Dedifferentiated amniotic fluid mesenchymal stem cell (primary cell): ENCODE results near the gene CARD14.

Experiments used
- DNase-seq: peaks from one replicate; pipeline ENCODE4 v3.0.0-alpha.2; 2016; ENCODE audit errors: extremely low spot score

CARD14 gene

DNA sequence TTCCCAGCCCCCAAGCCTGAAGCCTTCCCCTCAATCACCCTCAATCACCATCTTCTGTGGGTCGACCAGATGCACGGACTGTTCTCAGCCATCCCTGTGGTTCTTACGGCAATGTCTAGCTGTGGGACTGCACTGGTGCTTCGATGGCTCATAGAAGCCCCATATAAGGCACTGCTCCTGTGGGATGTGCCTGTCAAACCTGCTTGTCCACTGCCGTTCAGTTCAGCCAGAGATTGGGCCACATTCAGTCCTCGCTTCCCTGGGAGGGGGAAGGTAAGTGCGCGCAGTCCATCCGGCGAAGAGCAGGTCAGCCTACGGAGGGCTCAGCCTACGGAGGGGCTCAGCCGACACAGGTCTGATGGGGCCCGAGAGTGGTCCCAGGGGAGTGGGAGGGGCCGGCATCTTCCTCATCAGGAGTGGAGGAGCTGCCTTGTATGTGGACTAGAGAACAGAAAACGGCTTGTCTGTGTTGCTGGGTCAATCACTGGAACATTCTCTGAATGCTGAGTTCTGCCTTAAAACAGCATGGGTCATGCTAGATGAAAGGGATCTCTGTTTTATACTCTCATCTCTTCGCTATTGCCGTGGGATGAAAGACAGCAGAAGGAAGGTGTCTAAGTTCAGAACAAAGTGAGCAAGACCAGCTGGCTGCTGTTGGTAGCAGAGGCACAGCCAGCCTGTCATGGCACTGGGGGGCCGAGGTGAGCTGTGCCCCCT is at the start of gene CARD14:
Gene CARD14, plus strand, starts transcription at position 247 of the 717 bp plus-strand sequence. CDS start 11,409 bp downstream, outside the sequence.
- no peak for DNase-seq

DNA sequence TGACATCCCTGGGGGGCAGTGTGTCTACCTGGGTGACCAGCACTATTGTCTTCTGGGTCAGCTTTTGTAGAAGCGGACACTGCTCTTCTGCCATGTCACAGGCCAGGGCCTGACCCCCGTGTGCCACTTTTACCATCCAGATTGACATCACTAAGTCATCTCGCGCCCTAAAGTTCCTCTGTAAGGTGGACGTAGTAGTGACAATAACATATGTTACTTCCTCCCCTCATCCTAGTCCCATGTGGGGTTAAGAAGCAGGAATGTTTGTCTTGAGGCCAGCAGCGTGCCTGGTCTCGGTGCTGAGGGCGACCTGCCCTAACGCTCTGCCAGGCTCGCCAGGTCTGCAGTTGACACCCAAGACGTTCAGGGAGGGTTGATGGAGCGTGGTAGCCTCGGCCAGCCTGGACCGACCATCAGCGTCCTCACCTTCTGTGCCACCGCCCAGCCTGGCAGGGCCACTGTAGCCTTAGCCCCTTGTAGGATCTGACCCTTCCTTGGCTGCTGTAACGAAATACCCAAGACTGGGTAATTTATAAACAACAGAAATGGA is 47.7 kb upstream of the CARD14 start:
- DNase-seq = no peak

GRCh38 chr17:80122926-80123505 is 46.8 kb upstream of the CARD14 start:
- no peak for DNase-seq

DNA sequence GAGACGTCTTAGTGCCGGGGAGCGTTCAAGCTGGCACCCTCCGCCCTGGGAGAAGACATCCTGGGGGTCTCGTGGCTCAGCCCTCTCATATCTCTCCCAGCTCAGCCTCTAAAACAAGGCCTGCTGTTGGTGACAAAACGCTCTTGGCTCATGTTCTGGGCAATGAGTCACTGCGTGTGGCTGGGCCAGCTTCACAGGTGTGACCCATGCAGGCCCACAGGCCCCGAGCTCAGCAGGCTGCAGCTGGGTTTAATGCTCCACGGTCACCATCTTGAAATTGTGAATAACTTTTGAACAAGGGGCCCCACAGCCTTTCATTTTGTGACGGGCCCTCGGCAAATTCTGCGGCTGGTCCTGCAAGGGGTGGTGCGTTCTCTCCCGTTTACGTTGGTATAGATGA is 46.0 kb upstream of the CARD14 start:
- DNase-seq = no peak

DNA sequence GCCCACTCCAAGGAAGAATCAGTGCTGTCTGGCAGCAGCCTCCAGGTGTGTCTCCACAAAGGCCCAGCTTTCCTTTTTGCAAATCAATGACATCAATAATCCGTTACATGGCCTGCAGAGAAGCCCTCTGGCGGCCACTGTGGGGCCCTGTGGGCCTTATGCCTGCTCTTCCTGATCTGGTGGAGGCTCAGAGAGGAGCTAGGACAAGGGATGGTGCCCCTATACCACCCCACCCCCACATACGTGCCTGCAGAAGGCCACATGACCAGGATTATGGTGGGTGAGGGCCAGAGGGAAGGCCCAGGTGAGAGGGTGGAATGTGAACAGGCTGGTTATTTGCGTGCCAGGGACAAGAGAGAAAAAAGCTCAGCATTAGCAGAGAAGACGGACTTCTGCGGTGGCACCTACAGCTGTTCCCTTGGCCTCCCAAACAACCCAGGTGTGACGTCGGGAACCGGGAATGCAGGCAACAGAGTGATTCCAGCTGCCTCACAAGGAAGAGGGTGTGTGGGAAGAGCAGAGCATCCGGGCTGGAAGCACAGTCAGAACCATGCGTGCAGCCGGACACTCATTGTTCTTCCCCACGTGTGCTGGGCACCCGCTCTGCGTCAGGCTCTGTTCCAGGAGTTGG is 45.4 kb upstream of the CARD14 start:
- no peak for DNase-seq

DNA sequence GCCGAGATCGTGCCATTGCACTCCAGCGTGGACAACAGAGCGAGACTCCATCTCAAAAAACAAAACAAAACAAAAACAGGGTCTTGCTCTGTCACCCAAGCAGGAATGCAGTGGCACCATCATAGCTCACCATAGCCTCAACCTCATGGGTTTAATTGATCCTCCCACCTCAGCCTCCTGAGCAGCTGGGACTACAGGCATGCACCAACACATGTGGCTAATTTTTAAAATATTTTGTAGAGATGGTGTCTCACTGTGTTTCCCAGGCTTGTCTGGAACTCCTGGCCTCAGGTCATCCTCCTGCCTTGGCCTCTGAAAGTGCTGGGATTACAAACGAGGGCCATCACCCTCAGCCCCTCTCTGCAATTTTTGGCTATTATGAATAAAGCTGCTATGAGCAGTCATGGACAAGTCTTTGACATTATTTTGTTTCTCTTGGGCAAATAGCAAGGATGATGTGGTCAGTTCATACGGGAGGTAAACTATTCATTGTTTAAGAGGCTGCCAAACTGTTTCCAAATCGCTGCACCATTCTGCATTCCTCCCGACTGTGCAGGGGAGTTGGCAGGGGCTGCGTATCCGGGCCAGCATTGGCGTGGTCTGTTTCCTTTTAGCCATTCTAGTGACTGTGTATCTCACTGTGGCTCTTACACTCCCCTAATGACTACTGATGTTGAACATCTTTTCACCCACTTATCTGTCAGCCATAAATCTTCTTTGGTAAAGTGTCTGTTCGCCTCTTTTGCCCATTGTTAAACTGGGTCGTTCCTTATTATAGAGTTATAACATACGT is 44.0 kb upstream of the CARD14 start:
- DNase-seq = peak; percentile 45

DNA sequence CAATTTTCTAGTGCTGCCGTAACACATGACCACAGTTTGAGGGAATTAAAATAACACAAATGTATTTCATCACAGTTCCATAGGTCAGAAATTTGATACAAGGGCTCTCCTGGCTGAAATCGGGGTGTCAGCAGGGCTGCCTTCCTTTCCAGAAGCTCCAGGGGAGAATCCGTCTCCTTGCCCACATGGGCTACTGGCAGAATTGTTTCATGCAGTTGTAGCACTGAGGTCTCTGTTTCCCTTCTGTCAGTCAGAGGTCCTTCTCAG is 43.4 kb upstream of the CARD14 start:
- no peak for DNase-seq

DNA sequence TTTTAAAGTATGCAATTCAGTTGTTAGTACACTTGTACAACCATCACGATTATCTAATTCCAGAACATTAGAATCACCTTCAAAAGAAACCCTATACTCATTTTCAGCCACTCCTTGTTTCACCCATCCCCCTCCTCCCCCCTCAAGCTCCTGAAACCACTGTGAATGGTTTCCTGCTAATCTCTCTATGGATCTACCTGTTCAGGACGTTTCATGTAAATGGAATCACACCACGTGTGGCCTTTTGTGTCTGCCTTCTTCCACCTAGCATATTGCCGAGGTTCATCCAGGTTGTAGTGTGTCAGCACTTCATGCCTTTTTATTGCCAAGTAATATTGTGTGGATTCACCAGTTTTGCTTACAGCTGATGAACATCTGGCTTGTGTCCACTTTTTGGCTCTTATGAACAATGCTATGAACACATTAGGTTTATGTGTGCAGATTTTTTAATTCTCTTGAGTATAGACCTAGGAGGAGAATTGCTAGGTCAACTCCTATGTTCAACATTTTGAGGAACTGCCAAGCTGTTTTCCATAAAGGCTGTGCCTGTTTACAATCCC is 40.7 kb upstream of the CARD14 start:
- no peak for DNase-seq

GRCh38 chr17:80130992-80131391 is 38.8 kb upstream of the CARD14 start:
- no peak for DNase-seq

DNA sequence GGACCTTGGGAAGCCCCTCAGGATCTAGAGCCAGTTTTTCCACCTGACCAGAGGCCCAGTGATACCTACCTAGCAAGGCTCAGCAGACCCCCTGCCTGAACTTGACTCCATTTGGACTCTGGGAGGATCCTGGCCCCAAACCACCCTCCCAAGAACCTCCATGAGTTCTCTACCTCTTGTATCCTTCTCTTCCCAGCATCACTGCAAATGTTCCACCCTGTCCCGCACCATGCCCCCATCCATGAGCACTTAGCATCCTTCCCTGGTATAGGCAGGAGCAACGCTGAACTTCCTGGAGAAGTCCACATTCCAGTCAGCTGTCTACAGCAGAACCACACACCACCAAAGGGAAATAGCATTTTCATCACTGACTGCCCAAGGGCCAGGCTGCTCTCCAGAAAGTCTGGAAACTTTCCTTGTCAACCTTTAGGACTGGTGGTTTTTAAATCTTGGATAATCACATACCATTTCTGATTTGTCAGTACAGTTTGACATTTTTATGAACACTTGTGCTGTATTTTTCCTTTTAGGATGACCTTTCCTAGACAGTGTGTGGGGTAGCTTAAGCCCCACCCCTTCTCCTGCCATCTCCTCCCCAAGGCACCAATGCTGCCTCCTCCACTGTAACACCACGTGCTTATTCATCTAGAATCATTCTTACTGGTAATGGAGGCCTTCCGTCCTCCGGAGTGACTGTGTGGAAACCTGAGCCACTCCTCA is 36.8 kb upstream of the CARD14 start:
- no peak for DNase-seq

DNA sequence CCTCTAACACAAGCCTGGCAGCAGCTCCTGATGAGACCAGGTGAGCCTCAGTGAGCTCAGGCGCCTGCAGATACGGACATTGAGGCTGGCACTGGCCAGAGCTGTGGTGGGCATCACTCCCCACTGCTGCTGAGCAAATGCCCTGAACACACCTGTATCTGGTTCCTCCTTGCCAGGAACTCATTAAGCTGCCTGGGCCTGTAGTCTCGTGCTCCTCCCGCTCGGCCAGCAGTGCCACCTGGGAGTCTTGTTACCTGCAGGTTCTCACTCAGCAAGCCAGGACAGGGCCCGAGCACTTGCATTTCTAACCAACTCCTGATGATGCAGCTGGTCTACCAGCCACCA is 36.2 kb upstream of the CARD14 start:
- no peak for DNase-seq

DNA sequence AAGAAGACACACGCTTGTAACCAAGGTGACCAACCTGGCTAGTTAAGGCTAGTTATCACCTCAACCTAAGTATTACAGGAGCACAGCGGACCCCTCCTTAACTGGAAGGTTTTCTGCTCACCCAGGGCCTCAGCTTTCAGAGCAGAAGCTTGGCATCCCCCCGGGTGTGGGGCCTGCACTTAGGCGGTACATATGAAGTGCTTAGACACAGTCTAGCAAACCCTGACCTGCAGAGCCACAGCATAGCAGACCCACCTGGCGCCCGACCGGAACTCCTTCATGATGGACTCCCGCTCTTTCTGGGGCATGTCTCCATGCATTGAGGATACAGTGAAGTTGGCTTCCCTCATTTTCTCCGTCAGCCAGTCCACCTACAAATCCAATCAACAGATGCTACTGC is 32.7 kb upstream of the CARD14 start:
- no peak for DNase-seq

DNA sequence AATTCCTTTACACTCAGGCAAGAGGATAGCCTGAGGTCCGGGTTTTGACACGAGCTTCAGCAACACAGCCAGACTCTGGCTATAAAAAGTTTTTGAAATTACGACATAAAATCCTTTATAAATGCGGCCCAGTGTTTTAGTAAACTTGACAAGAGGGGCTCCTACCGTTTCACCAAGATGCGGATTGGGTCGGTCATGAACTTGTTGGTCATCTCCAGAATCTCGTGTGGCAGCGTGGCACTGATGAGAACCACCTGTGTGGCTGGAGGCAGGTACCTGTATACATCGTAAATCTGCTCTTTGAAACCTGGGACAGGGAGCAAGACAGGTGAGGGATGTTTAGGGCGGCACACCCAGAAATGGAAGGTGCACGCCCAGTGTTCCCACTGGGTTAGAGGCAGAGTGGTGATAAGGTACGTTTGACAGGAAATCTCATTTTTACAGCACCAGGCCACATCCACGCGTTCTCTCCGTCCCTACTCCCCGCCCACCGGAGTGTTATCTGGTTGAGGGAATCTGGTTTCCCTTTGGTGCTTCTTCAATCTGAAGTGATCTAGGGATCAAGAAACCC is 30.9 kb upstream of the CARD14 start:
- DNase-seq = no peak

GRCh38 chr17:80141463-80142165 is 28.2 kb upstream of the CARD14 start:
- DNase-seq = no peak

DNA sequence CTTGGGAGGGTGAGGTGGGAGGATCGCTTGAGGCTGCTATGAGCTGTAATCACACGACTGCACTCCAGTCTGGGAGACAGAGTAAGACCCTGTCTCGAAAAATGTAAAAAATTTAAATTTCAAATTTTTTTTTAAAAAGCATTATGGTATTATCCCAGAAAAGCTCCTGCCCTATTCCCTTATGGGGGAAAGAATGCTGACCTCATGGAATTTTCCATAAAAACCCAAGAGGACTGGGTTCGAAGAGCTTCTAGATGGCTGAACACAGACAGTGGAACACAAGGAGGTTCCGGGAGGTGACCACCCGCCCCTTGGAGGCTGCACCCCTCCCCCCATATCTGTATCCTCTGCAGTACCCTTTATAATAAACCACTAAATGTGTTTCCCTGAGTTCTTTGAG is 26.9 kb upstream of the CARD14 start:
- no peak for DNase-seq

- no peak for DNase-seq
These were observed 24.5 kb upstream of the CARD14 start for GRCh38 chr17:80145076-80146075.

DNA sequence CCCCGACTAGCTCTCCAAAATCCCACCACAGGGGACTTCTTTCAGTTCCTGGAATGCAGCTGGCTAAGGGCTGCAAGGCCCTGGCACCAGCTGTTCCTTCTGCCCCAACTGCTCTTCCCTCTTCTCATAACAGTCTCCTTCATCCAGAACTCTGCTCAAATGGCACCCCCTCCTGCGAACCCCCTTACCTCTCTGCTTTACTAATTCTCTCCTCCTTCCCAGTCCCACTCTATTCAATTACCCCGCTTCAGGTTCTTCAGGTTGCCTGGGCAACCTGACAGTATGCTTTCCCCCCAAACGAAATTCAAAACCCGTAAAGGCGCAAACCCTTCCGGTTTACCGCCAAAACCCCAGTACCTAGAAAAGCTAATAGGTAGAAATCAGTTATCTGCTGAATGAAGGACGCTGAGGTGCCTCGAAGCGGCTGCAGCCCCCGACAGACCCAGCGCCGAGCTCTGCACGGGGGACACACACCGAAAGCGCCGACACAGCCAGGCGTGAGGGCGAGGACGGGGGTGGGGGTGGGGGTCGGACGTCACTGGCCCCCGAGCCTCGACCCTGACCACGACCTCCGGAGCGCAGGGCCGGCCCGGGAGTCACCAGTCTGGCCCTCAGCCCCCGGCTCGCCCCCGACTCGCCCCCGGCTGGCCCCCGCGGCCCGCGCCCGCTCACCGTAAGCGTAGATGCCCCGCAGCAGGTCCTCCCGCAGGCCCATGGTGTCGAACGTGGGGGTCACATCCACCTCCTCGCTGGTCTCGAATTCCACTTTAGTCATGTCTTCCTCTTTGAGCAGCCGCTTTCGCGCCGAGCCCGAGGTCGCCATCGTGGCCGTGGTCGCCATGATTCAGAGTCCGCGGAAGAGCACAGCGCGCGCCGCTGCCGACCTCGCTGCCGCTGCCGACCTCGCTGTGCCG is 23.5 kb upstream of the CARD14 start:
- no peak for DNase-seq
